Right renal cortex interstitium (tissue), 3 donors: ENCODE measurements around the gene RGS16. TPM values are rescaled to one million over a fixed set of nuclear protein-coding genes. Genes with fewer than 3 reads are reported as not detected.

Experiments
- DNase-seq, 3 donors: peaks; one replicate each; pipeline ENCODE4 v3.0.0-alpha.2; 2013; ENCODE audit warnings: low read depth in 3 of 3, low spot score in 2 of 3
- polyA plus RNA-seq, 3 donors: library from polyadenylated mRNA; unstranded; fragments of 120-200 nt; gene quantifications; one replicate each; pipeline ENCODE4 v1.2.1, GENCODE V29; 2013; ENCODE audit not compliant: insufficient read length in 3 of 3

RGS16 gene
- polyA plus RNA-seq, 3 donors, result 0.71 to 1.4 (median 1.2) TPM

GRCh38 chr1:182610606-182611194 lies 6.5 kb upstream of the RGS16 start:
- no peak for DNase-seq

GRCh38 chr1:182608845-182609610 lies 4.8 kb upstream of the RGS16 start:
- DNase-seq, result no peak

- no peak for DNase-seq
Measured at GRCh38 chr1:182608236-182608635, 4.0 kb upstream of the RGS16 start.

GRCh38 chr1:182607566-182607965 lies 3.4 kb upstream of the RGS16 start:
- DNase-seq, result no peak

- no peak for DNase-seq
Measured at GRCh38 chr1:182603646-182604174, 479 bp downstream of the RGS16 start.

GRCh38 chr1:182602935-182603645 lies 1.1 kb downstream of the RGS16 start:
- no peak for DNase-seq

GRCh38 chr1:182601913-182602312 lies 2.3 kb downstream of the RGS16 start:
- DNase-seq, result no peak

- DNase-seq, result peak in 1 of 3 donors; percentile 73
Measured at GRCh38 chr1:182601416-182601786, 2.8 kb downstream of the RGS16 start.

- DNase-seq, result no peak
Measured at GRCh38 chr1:182600745-182601415, 3.3 kb downstream of the RGS16 start.

GRCh38 chr1:182600036-182600713 lies 4.0 kb downstream of the RGS16 start:
- DNase-seq, result no peak

- no peak for DNase-seq
Measured at GRCh38 chr1:182599339-182599738, 4.8 kb downstream of the RGS16 start.

GRCh38 chr1:182598296-182598695 lies 5.9 kb downstream of the RGS16 start:
- DNase-seq, result no peak

GRCh38 chr1:182596934-182597333 lies 7.3 kb downstream of the RGS16 start:
- DNase-seq, result no peak

GRCh38 chr1:182595641-182596240 lies 8.4 kb downstream of the RGS16 start:
- DNase-seq, result no peak

GRCh38 chr1:182589931-182590330 lies 14.3 kb downstream of the RGS16 start:
- no peak for DNase-seq

GRCh38 chr1:182589520-182589919 lies 14.7 kb downstream of the RGS16 start:
- DNase-seq, result no peak

- DNase-seq, result peak in 2 of 3 donors; percentile 60 to 63
Measured at GRCh38 chr1:182588500-182589396, 15.4 kb downstream of the RGS16 start, which contains the start of gene RNASEL. Gene RNASEL (minus strand): TSS chr1:182589256. CDS start chr1:182586806, 2,450 bp downstream.

GRCh38 chr1:182587666-182588499 lies 16.3 kb downstream of the RGS16 start:
- DNase-seq, result no peak
